C4-2B (cell line): ENCODE data around the gene ADAM8.
"Not testable (repeated sequence)": the region's sequence is repeated elsewhere in the genome, so short reads cannot be mapped to it uniquely, and the experiment has no call there.

ENCODE experiments used
- H3K27ac ChIP-seq: fragments of 450-650 bp; 2 replicates; pipeline ENCODE4 v1.5.1; 2017
- ZFX ChIP-seq: fragments of 450-650 bp; IDR thresholded peaks from 2 replicates; pipeline ENCODE4 v1.6.1; 2017
- TF ChIP-seq, protein P1 (sequence below): fragments of 450-650 bp; conservative IDR thresholded peaks from 2 replicates; pipeline ENCODE4 v1.5.1; 2017; ENCODE audit warnings: mild to moderate bottlenecking

Gene ADAM8

DNA sequence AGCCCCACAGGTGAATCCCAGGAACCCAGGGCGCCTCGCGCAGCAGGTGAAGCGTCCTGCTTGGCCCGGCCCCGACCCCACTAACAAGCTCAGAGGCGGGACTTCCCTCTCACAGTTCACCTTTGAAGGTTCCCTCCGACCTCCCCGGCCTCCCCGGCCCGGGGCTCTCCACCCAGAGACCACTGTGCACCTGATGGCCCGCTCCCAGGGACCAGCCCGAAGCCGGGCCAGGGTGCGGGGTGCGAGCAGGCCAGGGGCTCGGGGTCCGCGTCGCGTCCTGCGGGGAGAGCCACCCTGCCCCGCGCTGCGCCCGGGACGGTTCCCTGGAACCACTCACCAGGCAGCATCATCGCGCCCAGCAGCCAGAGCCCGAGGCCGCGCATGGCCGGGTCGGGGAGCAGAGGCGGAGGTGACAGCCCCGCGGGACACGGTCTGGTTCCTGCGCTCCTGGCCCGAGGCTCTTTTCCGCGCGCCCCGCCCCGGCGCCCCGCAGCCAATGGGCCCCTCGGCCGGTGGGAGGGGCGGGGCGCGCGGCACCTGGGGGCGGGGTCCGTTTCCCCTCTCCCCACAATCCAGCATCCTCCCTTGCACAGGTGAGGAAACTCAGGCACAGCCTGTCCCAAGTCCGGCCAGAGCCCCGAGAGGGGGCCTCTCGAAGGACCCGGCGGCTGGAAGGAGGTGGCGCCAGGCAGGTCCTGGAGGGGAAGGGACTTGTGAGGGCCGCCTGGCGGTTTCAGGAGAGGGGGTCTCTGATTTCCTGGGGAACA lies at the start of gene ADAM8:
ADAM8 (minus strand) TSS at position 434 of the 767 bp plus-strand sequence; CDS start at position 383, 51 bp downstream.
- H3K27ac ChIP-seq: no peak within 1 kb of the TSS; the same call in 1 of the 2 replicates
- no peak for TF ChIP-seq ZFX
- TF ChIP-seq, protein P1, sequence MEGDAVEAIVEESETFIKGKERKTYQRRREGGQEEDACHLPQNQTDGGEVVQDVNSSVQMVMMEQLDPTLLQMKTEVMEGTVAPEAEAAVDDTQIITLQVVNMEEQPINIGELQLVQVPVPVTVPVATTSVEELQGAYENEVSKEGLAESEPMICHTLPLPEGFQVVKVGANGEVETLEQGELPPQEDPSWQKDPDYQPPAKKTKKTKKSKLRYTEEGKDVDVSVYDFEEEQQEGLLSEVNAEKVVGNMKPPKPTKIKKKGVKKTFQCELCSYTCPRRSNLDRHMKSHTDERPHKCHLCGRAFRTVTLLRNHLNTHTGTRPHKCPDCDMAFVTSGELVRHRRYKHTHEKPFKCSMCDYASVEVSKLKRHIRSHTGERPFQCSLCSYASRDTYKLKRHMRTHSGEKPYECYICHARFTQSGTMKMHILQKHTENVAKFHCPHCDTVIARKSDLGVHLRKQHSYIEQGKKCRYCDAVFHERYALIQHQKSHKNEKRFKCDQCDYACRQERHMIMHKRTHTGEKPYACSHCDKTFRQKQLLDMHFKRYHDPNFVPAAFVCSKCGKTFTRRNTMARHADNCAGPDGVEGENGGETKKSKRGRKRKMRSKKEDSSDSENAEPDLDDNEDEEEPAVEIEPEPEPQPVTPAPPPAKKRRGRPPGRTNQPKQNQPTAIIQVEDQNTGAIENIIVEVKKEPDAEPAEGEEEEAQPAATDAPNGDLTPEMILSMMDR: no peak

DNA sequence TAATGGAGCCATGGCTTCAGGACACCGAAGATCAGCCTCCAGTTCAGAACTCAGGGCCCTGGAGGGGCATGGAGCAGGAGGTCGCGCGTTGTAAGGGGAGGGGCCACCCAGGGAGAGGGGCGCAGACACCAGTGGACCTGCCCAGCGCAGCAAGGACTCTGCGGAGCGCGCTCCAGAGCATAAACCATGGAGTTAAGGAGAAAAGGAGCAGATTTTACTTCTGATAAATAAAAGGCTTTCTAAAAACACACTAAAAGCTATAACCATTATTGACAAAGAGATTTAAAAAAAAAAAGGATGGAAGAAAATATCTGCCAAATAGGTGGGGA lies 49.5 kb upstream of the ADAM8 start:
- no peak overlapping the region for H3K27ac ChIP-seq
- no peak for TF ChIP-seq ZFX
- TF ChIP-seq, protein P1: no peak

DNA sequence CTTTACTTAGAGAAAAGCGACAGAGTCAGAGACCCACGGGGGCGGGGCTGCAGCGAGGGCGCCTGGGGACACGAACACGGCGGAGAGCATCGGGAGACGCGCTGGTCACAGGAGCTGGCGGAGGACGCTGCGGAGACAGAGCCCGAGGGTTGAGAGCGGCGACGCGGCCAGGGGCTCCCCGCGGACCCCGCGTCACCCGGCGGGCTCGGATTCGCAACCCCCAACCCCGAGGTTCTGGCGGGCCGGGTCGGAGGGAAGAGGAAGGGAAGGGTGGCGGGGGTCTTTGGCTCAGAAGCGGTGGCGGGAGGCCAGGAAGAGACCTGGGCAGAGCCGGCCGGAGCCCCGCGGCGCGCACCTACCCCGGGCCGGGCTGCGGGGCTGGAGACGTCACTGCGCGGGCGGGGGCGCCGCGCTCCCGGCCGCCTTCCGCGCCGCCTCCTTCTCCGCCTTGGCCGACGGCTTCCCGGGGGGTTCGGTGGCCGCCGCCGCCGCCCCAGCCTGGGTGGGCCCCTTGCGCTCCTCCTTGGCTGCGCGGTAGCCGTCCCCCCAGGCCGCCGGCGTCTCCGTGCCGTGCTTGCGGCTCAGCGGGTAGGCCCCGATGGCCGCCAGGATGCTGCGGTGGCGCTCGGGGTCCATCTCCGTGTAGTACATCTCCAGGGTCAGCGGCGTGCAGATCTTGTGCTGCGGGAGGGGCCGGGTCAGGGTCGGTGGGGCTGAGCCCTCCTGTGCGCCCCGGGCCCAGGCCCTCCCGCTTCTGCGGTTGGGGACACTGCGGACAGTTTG lies 49.0 kb upstream of the ADAM8 start:
- TF ChIP-seq ZFX: no peak
- TF ChIP-seq, protein P1: no peak
- no peak overlapping the region for H3K27ac ChIP-seq

DNA sequence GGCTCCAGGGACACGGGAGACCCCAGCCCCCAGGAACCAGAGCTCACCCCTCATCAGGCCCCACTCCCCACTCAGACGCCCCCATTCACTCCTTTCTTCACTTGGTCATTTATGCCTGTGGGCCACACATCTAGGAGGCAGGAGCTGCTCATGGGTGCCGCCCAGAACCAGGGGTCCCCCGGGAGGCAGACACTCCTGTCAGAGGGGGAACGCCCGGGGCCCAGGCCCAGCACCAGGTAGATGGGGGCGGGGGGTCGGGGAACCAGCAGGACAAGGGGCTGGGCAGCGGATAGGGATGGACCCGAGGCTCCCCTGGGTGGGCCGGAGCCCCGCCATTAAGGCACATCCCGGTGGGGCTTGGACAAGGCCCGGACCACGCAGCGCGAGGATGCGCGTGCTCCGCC lies 48.2 kb upstream of the ADAM8 start:
- no peak overlapping the region for H3K27ac ChIP-seq
- TF ChIP-seq ZFX: no peak
- TF ChIP-seq, protein P1: no peak

DNA sequence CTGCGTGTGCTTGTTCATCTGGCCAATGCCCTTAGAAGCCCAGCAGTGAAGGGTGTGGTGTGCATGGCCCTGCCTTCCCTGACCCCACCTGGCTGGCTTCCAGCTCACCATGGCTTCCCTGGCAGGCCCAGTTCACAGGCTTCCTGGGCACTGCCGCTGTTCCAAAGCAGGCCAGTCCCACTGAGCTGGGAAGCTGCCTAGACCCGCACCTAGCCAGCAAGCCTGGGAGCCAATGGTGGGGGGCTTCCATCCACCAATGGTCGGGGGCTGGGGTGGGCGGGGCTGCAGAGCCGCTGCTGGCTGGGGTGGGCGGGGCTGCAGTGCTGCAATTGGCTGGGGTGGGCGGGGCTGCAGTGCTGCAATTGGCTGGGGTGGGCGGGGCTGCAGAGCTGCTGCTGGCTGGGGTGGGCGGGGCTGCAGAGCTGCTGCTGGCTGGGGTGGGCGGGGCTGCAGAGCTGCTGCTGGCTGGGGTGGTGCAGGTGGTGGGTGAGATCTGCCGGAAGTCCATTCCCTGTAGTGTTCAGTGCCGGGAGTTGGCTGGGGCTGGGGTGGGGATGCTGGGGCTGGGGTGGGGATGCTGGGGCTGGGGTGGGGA lies 47.6 kb upstream of the ADAM8 start:
- TF ChIP-seq, protein P1: no peak
- TF ChIP-seq ZFX: no peak
- no peak overlapping the region for H3K27ac ChIP-seq

DNA sequence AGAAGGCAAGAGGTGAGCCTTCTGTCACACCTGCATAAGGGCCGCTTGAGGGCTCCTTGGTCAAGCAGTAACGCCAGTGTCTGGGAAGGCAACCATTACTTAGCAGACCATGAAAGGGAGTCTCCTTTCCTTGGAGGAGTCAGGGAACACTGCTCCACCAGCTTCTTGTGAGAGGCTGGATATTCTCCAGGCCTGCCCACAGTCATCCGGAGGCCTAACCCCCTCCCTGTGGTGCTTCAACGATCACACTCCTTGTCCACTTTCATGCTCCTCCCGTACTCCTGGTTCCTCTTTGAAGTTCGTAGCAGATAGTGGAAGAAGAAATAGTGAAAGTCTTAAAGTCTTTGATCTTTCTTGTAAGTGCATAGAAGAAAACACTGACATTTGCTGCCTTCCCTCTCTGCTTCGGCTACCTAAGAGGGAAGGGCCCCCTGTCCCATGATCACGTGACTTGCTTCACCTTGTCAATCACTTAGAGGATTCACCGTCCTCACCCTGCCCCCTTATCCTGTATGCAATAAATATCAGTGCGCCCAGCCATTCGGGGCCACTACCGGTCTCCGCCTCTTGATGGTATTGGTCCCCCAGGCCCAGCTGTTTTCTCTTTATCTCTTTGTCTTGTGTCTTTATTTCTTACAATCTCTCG lies 45.5 kb upstream of the ADAM8 start:
- not testable (repeated sequence) for H3K27ac ChIP-seq

DNA sequence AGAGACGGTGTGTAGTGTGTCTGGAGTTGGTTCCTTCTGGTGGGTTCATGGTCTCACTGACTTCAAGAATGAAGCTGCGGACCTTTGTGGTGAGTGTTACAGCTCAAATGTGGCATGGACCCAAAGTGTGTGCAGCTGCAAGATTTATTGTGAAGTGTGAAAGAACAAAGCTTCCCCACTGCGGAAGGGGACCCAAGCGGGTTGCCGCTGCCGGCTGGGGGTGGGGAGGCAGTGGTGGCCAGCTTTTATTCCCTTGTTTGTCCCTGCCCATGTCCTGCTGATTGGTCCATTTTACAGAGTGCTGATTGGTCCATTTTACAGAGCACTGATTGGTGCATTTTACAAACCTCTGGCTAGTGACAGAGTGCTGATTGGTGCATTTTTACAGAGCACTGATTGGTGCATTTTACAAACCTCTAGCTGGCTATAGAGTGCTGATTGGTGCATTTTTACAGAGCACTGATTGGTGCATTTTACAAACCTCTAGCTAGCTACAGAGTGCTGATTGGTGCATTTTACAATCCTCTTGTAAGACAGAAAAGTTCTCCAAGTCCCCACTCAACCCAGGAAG lies 44.3 kb upstream of the ADAM8 start:
- H3K27ac ChIP-seq: not testable (repeated sequence)
